Astrocyte of the cerebellum (primary cell): ENCODE results near the gene DVL1.

ENCODE experiments used
- DNase-seq: peaks from one replicate; pipeline ENCODE4 v3.0.0-alpha.2; 2011; ENCODE audit warnings: low read depth
- H3K4me3 ChIP-seq: 2 replicates; pipeline ENCODE4 v1.5.1; 2011; ENCODE audit warnings: mild to moderate bottlenecking, low read depth, low read length, moderate library complexity
- CTCF ChIP-seq: IDR thresholded peaks from 2 replicates; pipeline ENCODE4 v1.5.1; 2012; ENCODE audit warnings: low read length, low read depth, moderate library complexity, mild to moderate bottlenecking; ENCODE audit errors: missing control alignments
- in situ Hi-C: cut with HindIII; loops from 2 replicates; pipeline ENCODE4 v1.10.0; 2017; ENCODE audit warnings: low sequenced_read_pairs

Gene DVL1

GRCh38 chr1:1298861-1299685, 50.1 kb downstream of the DVL1 start:
- in situ Hi-C loops, result loop anchor here (25.0 kb wide), 1 partner anchor 162 kb away; no protein-coding TSS in a partner anchor
- no peak for TF ChIP-seq CTCF
- H3K4me3 ChIP-seq, result no peak overlapping the region
- DNase-seq, result no peak

- no peak for TF ChIP-seq CTCF
- no peak overlapping the region for H3K4me3 ChIP-seq
- in situ Hi-C loops, result loop anchor here (25.0 kb wide), 1 partner anchor 161 kb away; no protein-coding TSS in a partner anchor
- no peak for DNase-seq
These were observed 51.3 kb downstream of the DVL1 start for GRCh38 chr1:1297802-1298424.

- H3K4me3 ChIP-seq, result no peak overlapping the region
- TF ChIP-seq CTCF, result no peak
- in situ Hi-C loops, result loop anchor here (25.0 kb wide), 1 partner anchor 159 kb away; no protein-coding TSS in a partner anchor
- no peak for DNase-seq
These were observed 52.9 kb downstream of the DVL1 start for GRCh38 chr1:1296070-1297061.

GRCh38 chr1:1295154-1295923, 53.9 kb downstream of the DVL1 start:
- in situ Hi-C loops, result loop anchor here (25.0 kb wide), 1 partner anchor 158 kb away; no protein-coding TSS in a partner anchor
- DNase-seq, result no peak
- no peak overlapping the region for H3K4me3 ChIP-seq
- TF ChIP-seq CTCF, result no peak

- no peak for TF ChIP-seq CTCF
- no peak for DNase-seq
- no peak overlapping the region for H3K4me3 ChIP-seq
- in situ Hi-C loops, result loop anchor here (25.0 kb wide), 1 partner anchor 157 kb away; no protein-coding TSS in a partner anchor
These were observed 54.8 kb downstream of the DVL1 start for GRCh38 chr1:1294250-1294890.
